Kidney (tissue), 14 donors: ENCODE measurements around the gene SYT1. TPM values are rescaled to one million over a fixed set of nuclear protein-coding genes. Genes with fewer than 3 reads are reported as not detected.

Source experiments
- DNase-seq, 5 donors: peaks; one replicate each; pipeline ENCODE4 v3.0.0-alpha.2; 2013 to 2020
- FAIRE-seq: peaks from 2 replicates; lab custom pipeline; 2012; peaks lifted over from hg19 to GRCh38; lab: Jason Lieb, UNC
- H3K27ac ChIP-seq, 2 donors: one replicate each; pipeline ENCODE4 v1.7.0; 2013; ENCODE audit warnings: low read depth in 2 of 2, low read length in 2 of 2, inconsistent platforms in 1 of 2
- H3K27me3 ChIP-seq: one replicate; pipeline ENCODE4 v1.7.1; 2013; ENCODE audit warnings: low read length, inconsistent platforms; ENCODE audit not compliant: control insufficient read depth, insufficient read depth
- H3K36me3 ChIP-seq, 3 donors: one replicate each; pipeline versions ENCODE4 v1.7.0 to v1.7.1; 2013; ENCODE audit warnings: low read length in 3 of 3, control low read depth in 1 of 3, inconsistent platforms in 1 of 3; ENCODE audit not compliant: insufficient read depth in 3 of 3, control insufficient read depth in 2 of 3
- H3K4me1 ChIP-seq, 3 donors: one replicate each; pipeline versions ENCODE4 v1.7.0 to v1.7.1; 2013; ENCODE audit warnings: low read length in 3 of 3, inconsistent platforms in 1 of 3, low read depth in 1 of 3; ENCODE audit not compliant: control insufficient read depth in 2 of 3, insufficient read depth in 2 of 3
- H3K4me3 ChIP-seq, 3 donors: one replicate each; pipeline versions ENCODE4 v1.7.0 to v1.8.1; 2013; ENCODE audit warnings: low read length in 3 of 3, control low read depth in 1 of 3, inconsistent platforms in 1 of 3
- H3K9ac ChIP-seq, 3 donors: one replicate each; pipeline versions ENCODE4 v1.7.0 to v1.7.1; 2013; ENCODE audit warnings: low read length in 3 of 3, control low read depth in 1 of 3, inconsistent platforms in 1 of 3
- H3K9me3 ChIP-seq, 3 donors: one replicate each; pipeline versions ENCODE4 v1.7.0 to v1.7.1; 2013; ENCODE audit warnings: low read length in 3 of 3, control low read depth in 1 of 3, inconsistent platforms in 1 of 3; ENCODE audit not compliant: control insufficient read depth in 2 of 3, insufficient read depth in 1 of 3
- CTCF ChIP-seq: IDR thresholded peaks from 3 replicates; pipeline ENCODE4 v1.5.1; 2012; ENCODE audit warnings: mild to moderate bottlenecking, moderate library complexity, borderline replicate concordance; ENCODE audit not compliant: insufficient read depth; ENCODE audit errors: extremely low read depth
- intact Hi-C: fragments of 100-400 bp; cut with DNase I; formaldehyde crosslinking; loops from one replicate; pipeline ENCODE4 v1.11.1; 2022
- polyA plus RNA-seq: library from polyadenylated mRNA; stranded (reverse); fragments of 350-450 nt; fragmentation: Illumina TruSeq; extraction: RNeasy Lipid Tissue Mini Kit (QIAGEN cat#74804); gene quantifications from one replicate; pipeline ENCODE4 v1.2.3, GENCODE V29; 2014; ENCODE audit warnings: low read depth, low replicate concordance; ENCODE audit not compliant: insufficient read depth
- total RNA-seq: library from RNA; stranded (reverse); fragmentation: NEBNext Ultra II Directional; extraction: Animal tissue kit (Norgen Biotek cat#: 25700); gene quantifications from one replicate; pipeline ENCODE4 v1.2.1, GENCODE V29; 2021
- donor health status: control.
- donor health status: control.
- donor health status: control.
- donor health status: control.
- donor health status: control.
- donor health status: DM: yes; HTN: yes; CAD: no.
- donor health status: Normal renal cell carcinoma (clear cell type).

Gene SYT1
- total and polyA plus RNA-seq, 2 donors from 2014 or later: 0.69 to 1.2 TPM

DNA sequence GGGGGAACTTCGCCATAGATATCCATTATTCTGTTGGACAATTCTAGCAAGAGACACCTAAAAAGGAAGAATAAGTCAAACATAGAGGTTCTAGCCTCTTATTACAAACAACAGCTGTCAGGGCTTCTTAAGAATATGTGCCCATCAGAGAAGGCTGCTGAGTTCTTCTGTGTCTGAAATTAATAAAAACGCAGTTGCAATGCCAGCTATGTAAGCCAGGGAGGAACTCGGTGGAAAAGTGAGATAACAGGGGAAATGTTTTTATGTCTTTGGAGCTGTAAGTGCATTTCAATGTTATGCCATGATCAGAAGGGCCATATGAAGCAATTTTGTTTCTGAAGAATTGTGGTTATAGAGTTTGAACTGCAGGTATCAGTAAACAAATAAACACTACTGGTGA lies 95.0 kb downstream of the SYT1 start:
- Histone ChIP-seq H3K4me1 (no peaks in the 10 kb centered on the region), H3K27ac (no peak overlapping the region), H3K9ac (no peak overlapping the region), H3K9me3 (no peaks in the 10 kb centered on the region), H3K36me3 (no peaks in the 10 kb centered on the region), H3K27me3 (no peaks in the 10 kb centered on the region), H3K4me3 (no peak overlapping the region)
- DNase-seq: no peak
- no peak for TF ChIP-seq CTCF
- no peak for FAIRE-seq
- intact Hi-C loops: no loop called here

DNA sequence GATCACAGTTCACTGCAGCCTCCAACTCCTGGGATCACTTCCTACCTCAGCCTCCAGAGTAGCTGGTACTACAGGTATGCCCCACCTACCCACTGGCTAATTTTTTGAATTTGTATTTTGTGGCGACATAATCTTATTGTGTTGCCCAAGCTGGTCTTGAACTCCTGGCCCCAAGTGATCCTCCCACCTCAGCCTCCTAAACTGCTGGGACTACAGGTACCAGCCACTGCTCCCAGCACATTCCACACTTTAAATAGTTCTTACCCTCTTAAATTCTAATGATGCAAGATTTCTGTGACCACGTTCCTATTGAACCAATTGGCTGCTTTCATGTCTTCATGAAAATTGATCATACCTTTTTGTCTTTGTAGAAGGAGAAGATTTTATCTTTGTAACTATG lies 96.6 kb downstream of the SYT1 start:
- no peak overlapping the region for H3K9ac ChIP-seq
- TF ChIP-seq CTCF: no peak
- no peaks in the 10 kb centered on the region for H3K9me3 ChIP-seq
- H3K4me3 ChIP-seq: no peak overlapping the region
- H3K27me3 ChIP-seq: no peaks in the 10 kb centered on the region
- no peaks in the 10 kb centered on the region for H3K4me1 ChIP-seq
- no peak for DNase-seq
- H3K36me3 ChIP-seq: no peaks in the 10 kb centered on the region
- no peak overlapping the region for H3K27ac ChIP-seq
- intact Hi-C loops: no loop called here
- no peak for FAIRE-seq

DNA sequence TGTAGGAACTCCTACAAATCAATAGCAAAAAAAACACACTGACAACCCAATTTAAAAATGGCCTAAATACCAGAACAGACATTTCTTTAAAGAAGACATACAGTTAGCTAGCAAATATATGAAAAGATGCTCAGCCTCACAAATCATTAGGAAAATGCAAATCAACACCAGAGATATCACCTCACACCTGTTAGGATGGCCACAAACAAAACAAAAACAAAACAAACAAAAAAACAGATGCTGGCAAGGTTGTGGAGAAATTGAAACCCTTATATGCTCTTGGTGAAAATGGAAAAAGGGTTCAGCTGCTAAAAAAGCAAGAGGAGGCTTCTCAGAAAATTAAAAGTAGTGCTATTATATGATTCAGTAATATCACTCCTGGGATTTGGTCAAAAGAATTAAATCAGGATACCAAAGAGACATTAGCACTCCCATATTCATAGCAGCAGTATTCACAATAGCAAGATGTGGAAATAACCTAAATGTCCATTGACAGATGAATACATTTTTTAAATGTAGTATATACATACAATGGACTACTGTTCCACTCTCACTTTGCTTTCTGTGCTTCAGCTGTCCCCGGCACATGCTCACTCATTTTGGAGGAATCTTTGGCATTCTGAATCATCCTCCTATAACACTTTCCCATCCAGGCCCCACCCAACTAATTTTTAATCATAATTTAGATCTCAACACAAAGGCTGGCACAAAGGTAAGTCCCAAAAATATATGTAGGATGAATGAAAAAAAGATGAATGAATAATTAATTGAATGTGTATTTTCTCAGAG lies 99.1 kb downstream of the SYT1 start:
- intact Hi-C loops: no loop called here
- Histone ChIP-seq H3K27ac (no peak overlapping the region), H3K4me3 (no peak overlapping the region), H3K4me1 (no peaks in the 10 kb centered on the region), H3K9ac (no peak overlapping the region), H3K27me3 (no peaks in the 10 kb centered on the region), H3K36me3 (no peaks in the 10 kb centered on the region), H3K9me3 (no peaks in the 10 kb centered on the region)
- TF ChIP-seq CTCF: no peak
- FAIRE-seq (no peak), DNase-seq (no peak)
